Stimulated activated naive CD4-positive, alpha-beta T cell treated with Interleukin-2 at 50 U/mL for 16 hours (primary cell): ENCODE data around the gene FAM43B.
"Not testable (repeated sequence)": the region's sequence is repeated elsewhere in the genome, so short reads cannot be mapped to it uniquely, and the experiment has no call there.

Source experiments
- DNase-seq: peaks from one replicate; lab custom pipeline; 2025; lab: John Stamatoyannopoulos, UW

FAM43B gene, protein sequence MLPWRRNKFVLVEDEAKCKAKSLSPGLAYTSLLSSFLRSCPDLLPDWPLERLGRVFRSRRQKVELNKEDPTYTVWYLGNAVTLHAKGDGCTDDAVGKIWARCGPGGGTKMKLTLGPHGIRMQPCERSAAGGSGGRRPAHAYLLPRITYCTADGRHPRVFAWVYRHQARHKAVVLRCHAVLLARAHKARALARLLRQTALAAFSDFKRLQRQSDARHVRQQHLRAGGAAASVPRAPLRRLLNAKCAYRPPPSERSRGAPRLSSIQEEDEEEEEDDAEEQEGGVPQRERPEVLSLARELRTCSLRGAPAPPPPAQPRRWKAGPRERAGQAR

GRCh38 chr1:20551945-20552727 lies at the start of gene FAM43B:
FAM43B (plus strand) TSS chr1:20552573; CDS start chr1:20552974, 401 bp downstream.
- no peak for DNase-seq

DNA sequence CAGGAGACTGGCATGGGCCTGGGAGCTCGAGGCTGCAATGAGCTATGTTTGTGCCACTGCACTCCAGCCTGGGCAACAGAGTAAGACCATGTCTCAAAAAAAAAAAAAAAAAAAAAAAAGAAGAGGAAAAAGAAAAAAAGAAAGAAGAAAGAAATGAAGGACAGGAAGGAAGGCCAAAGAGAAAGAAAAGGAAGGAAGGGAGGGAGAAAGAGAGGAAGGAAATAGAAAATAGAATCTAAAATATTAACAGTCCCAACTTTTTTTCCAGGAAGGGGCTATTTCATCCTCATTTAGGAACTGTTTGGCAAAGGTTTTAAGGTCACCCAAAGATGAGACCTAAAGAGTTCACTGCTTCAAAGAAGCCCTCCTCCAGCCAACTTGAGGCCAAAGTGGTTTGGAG lies 46.9 kb upstream of the FAM43B start:
- DNase-seq, result no peak

- DNase-seq, result no peak
These were observed 45.2 kb upstream of the FAM43B start for GRCh38 chr1:20507248-20507563.

GRCh38 chr1:20507564-20508410 lies 44.6 kb upstream of the FAM43B start, which contains the start of gene MUL1:
MUL1 (minus strand) TSS chr1:20508151; CDS start chr1:20508024, 127 bp downstream.
- DNase-seq, result peak; percentile 94

DNA sequence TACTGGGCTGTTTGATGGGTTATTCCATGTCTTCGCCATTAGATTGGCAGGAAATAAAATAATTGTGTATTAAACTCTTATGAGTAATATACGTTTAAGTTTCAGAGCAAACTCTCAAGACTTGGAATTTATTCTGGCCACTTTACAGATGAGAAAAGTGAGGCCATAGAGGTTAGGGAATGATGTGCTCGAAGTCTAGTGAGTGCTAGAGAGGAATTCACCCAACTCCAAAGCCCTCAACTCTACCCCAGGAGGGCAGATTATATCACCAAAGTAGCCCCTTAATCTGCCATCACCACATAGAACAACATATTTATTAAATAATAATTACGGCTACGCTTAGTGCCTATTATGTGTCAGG lies 44.0 kb upstream of the FAM43B start:
- no peak for DNase-seq

GRCh38 chr1:20511518-20512428 lies 40.6 kb upstream of the FAM43B start:
- no peak for DNase-seq

DNA sequence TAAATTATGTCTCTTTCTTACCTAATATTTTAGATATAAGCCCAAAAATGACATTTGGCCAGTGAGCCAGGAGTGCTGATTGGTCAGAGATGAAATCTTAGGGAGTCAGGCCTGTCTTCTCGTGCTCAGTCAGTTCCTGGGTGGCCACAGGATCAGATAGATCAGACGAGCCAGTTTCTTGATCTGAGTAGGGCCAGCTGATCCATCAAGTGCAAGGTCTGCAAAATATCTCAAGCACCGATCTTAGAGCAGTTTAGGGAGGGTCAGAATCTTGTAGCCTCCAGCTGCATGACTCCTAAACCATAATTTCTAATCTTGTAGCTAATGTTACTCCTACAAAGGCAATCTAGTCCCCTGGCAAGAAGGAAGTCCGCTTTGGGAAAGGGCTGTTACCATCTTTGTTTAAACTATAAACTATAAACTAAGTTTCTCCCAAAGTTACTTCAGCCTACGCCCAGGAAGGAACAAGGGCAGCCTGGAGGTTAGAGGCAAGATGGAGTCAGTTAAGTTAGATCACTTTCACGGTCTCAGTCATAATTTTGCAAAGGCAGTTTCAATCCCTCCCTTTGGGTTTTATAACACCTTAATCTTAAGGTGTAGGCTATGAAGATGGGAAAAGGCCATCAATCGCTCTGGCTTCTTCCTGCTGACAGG lies 32.6 kb upstream of the FAM43B start:
- DNase-seq, result not testable (repeated sequence)

GRCh38 chr1:20521960-20522861 lies 30.2 kb upstream of the FAM43B start:
- peak; percentile 46 for DNase-seq

DNA sequence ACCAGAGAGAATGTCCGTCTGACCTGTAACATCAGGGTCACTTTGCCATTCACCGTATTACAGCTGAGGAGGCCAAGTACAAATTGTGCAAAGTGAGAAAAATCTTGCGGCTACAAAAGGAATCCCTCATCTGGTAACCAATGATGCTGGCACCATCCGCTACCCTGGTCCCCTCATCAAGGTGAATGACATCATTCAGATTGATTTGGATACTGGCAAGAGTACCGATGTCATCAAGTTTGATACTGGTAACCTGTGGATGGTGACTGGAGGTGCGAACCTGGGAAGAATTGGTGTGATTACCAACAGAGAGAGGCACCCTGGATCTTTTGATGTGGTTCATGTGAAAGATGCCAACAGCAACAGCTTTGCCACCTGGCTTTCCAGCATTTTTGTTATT lies 26.1 kb upstream of the FAM43B start:
- DNase-seq, result no peak

- DNase-seq, result no peak
These were observed 24.2 kb upstream of the FAM43B start for GRCh38 chr1:20528221-20528620.

DNA sequence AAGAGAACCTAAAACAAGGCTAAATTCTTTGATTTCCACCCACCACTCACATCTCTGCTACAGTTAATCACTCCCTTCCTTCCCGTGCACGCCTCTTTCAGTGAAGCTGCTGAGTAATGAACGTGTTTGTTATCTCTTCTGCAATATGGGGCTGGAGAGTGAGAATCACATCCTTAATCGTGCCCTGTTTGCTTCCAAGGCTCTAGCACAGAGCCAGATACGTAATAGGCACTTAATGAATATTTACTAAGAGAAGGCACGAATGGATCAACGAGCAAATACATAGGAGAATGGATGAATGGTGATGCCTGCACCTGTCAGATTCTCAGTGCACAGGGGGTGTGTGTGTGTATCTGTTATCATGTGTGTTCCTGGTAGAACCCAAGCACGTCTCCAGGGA lies 22.1 kb upstream of the FAM43B start:
- DNase-seq, result no peak

DNA sequence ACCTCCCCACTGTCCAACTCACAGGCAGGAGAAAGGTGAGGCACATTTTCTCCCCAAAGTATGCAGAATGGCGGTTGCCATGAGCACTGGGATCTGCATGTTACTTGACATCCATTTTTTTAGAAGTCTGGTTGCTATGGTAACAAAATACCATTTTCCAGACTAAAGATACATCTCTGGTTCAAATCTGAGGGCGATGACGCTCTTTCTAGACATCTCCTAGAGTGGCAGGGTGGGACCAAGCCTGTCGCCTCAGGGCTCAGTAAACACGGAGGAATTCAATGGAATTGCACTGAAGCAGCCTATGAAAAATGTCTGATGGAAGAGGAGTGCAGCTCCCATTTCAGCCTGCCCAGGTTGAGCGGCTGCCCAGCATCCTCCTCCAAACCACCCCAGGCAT lies 21.5 kb upstream of the FAM43B start:
- no peak for DNase-seq

DNA sequence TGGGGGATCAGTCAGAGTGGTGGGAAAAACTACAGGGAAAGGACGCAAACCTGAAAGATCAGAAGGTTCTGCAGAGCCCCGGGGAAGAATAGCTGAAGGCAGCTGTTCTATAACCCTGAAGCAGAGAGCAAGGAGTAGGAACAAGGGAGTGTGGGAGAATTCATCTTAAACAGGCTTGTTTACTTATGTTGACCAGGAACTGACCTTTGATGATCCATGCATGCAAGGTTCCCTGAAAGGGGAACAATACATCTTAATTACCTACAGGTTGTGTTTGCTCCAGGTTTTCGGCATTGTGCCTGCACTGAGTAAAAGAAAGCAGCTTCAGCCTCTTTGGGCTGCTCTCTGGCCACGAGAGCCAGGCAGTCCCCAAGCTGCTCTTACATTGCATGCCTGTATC lies 18.7 kb upstream of the FAM43B start:
- no peak for DNase-seq

DNA sequence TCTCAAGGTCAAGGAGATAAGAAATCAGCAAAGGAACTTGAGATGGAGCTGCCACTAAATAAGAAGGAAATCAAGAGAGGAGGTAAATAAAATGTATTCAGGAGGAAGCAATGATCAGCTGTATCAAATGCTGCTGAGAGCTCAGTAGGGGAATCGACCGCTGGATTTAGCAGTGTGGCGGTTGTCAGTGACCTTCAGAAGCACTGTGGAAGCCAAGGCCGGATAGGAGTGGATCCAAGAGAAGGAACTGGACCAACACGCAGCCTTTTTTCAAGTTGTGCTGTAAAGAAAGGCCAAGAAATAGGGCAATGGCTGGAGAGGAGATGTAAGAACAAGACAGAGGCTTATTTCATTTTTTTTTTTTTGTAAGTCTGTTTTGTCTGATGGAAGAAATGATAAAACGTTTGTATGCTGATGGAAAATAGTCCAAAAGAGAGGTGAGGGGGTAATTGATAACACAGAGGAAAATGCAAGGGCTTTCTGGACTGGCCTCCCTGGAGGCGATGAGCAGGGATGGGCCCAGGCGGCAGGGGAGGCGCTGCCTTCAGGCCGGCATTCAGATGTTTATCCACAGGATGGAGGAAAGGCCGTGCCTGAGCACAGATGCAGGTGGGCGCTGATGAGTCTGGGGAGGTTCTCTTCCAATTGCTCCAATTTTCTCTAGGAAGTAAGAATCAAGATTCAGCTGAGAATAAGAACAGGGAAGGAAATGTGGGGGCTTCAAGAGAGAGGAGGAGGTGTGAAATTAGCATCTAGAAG lies 17.5 kb upstream of the FAM43B start:
- DNase-seq, result no peak

- DNase-seq, result no peak
These were observed 14.1 kb upstream of the FAM43B start for GRCh38 chr1:20538227-20538626.

DNA sequence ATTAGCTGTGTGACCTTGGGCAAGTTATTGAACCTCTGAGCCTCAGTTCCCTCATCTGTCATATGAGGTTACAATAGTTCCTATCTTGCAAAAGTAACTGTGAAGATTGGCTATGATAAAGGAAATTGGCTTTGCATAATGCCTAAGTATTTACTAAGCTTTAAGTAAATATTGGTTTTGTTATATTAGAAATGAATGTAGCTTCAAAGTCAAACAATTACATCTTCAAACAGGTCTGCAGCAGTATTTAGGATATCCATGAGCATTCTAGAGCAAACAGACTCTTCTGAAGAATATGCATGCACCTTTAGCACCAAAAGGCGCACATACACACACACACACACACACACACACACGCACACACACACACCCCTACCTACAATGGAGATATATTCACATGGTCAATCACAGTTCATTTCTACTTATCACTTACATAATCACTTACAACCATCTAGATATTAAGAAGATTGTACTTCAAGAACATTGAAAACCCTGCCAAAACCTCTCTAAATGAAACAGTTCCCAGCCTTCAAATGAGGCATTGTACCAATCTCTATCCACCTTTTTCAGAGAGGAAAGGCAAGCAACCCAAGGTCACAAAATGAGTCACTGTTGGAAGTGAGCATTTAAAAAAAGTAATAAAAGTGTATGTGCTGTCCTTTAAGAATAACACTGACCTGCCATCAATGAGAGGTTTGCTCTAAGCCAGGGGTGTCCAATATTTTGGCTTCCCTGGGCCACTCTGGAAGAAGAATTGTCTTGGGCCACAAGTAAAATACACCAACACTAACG lies 13.4 kb upstream of the FAM43B start:
- DNase-seq, result no peak

DNA sequence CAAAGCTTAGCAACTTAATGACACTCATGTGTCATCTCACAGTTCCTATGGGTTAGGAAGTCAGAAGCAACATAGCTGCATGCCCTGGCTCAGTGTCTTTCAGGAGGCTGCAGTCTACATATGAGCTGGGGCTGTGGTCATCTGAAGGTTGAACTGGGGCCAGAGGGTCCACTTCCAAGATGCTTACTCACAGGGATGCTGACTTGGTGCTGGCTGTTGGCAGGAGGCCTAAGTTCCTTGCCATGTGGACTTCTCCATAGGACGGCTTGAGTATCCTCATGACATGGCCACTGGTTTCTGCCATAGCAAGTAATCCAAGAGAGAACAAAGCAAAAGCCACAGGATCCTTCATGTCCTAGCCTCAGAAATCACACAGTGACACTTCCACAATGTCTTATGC lies 12.1 kb upstream of the FAM43B start:
- DNase-seq, result no peak

GRCh38 chr1:20546637-20547036 lies 5.7 kb upstream of the FAM43B start:
- no peak for DNase-seq
